Measurements from ENCODE around the gene CA9. TPM values are rescaled to one million over a fixed set of nuclear protein-coding genes. Genes with fewer than 3 reads are reported as not detected.
"Not testable (repeated sequence)": the region's sequence is repeated elsewhere in the genome, so short reads cannot be mapped to it uniquely, and the experiment has no call there.

The CA9 gene
- total RNA-seq, 4 donors from 2014 or later = not detected

GRCh38 chr9:35636135-35636876 is 37.4 kb upstream of the CA9 start:
- WGBS, 2 donors = 79 to 82% methylated on average over 9 of the region's 9 CpGs
- intact Hi-C loops (cut with DNase I) = no loop called here
- Histone ChIP-seq H3K9me3 (no peaks in the 10 kb centered on the region), H3K4me1 (peaks cover 0 to 5% of the 10 kb centered on the region in 2 donors), H3K36me3 (no peaks in the 10 kb centered on the region), H3K4me3 (replicated peaks in 1 of 3) (no peak overlapping the region), H3K27ac (no peak overlapping the region), H3K27me3 (no peaks in the 10 kb centered on the region)
- DNase-seq = no peak
- TF ChIP-seq CTCF (IDR thresholded peaks at IDR 0.05) (no peak), POLR2A (IDR thresholded peaks at IDR 0.05) (no peak)

- H3K27me3 ChIP-seq; intact Hi-C loops (cut with DNase I); H3K9me3 ChIP-seq; H3K4me1 ChIP-seq; H3K27ac ChIP-seq; H3K4me3 ChIP-seq (replicated peaks in 1 of 3); H3K36me3 ChIP-seq; DNase-seq: not testable (repeated sequence)
- 79 to 97% methylated on average over 6 of the region's 6 CpGs for WGBS, 2 donors
These were observed 36.9 kb upstream of the CA9 start for GRCh38 chr9:35636877-35637246.

GRCh38 chr9:35637427-35637955 is 36.2 kb upstream of the CA9 start:
- H3K27ac ChIP-seq; H3K4me1 ChIP-seq; H3K36me3 ChIP-seq; DNase-seq; H3K9me3 ChIP-seq; H3K27me3 ChIP-seq; intact Hi-C loops (cut with DNase I); H3K4me3 ChIP-seq (replicated peaks in 1 of 3): not testable (repeated sequence)
- 94 to 95% methylated on average over 9 of the region's 9 CpGs for WGBS, 2 donors

- intact Hi-C loops (cut with DNase I); H3K36me3 ChIP-seq; H3K9me3 ChIP-seq; DNase-seq; H3K27ac ChIP-seq; H3K4me3 ChIP-seq (replicated peaks in 1 of 3); H3K4me1 ChIP-seq; H3K27me3 ChIP-seq: not testable (repeated sequence)
- WGBS, 2 donors = 63 to 77% methylated on average over 7 of the region's 8 CpGs
These were observed 35.0 kb upstream of the CA9 start for GRCh38 chr9:35638751-35639150.

GRCh38 chr9:35639225-35639624 is 34.5 kb upstream of the CA9 start:
- intact Hi-C loops (cut with DNase I); H3K9me3 ChIP-seq; H3K27me3 ChIP-seq; H3K4me1 ChIP-seq; H3K36me3 ChIP-seq; H3K4me3 ChIP-seq (replicated peaks in 1 of 3); DNase-seq; H3K27ac ChIP-seq: not testable (repeated sequence)
- WGBS, 2 donors = 63 to 80% methylated on average over 1 of the region's 1 CpG

GRCh38 chr9:35639631-35640030 is 34.1 kb upstream of the CA9 start:
- H3K4me1 ChIP-seq = peaks cover 0 to 5% of the 10 kb centered on the region in 2 donors
- no peak overlapping the region for H3K27ac ChIP-seq
- no peak overlapping the region for H3K4me3 ChIP-seq (replicated peaks in 1 of 3)
- H3K27me3 ChIP-seq = no peaks in the 10 kb centered on the region
- H3K9me3 ChIP-seq = no peaks in the 10 kb centered on the region
- no peak for DNase-seq
- 90 to 92% methylated on average over 1 of the region's 1 CpG for WGBS, 2 donors
- no peaks in the 10 kb centered on the region for H3K36me3 ChIP-seq
- intact Hi-C loops (cut with DNase I) = loop anchor here (10.0 kb wide), 1 partner anchor 245 kb away; no protein-coding TSS in a partner anchor
- no peak for TF ChIP-seq CTCF (IDR thresholded peaks at IDR 0.05)
- TF ChIP-seq POLR2A (IDR thresholded peaks at IDR 0.05) = no peak

GRCh38 chr9:35640431-35640830 is 33.3 kb upstream of the CA9 start:
- intact Hi-C loops (cut with DNase I) = loop anchor here (10.0 kb wide), 1 partner anchor 244 kb away; no protein-coding TSS in a partner anchor
- H3K27ac ChIP-seq; H3K4me1 ChIP-seq; H3K9me3 ChIP-seq; H3K27me3 ChIP-seq; DNase-seq; H3K4me3 ChIP-seq (replicated peaks in 1 of 3); H3K36me3 ChIP-seq: not testable (repeated sequence)
- WGBS, 2 donors = 96 to 97% methylated on average over 15 of the region's 15 CpGs

GRCh38 chr9:35641478-35641877 is 32.2 kb upstream of the CA9 start:
- not testable (repeated sequence) for H3K27me3 ChIP-seq; H3K9me3 ChIP-seq; DNase-seq; H3K4me1 ChIP-seq; H3K36me3 ChIP-seq; H3K27ac ChIP-seq; H3K4me3 ChIP-seq (replicated peaks in 1 of 3)
- WGBS, 2 donors = 91 to 94% methylated on average over 3 of the region's 3 CpGs
- intact Hi-C loops (cut with DNase I) = loop anchor here (10.0 kb wide), 1 partner anchor 243 kb away; no protein-coding TSS in a partner anchor
